Osteocyte (in vitro differentiated cells): ENCODE measurements around the gene ISG20. TPM values are rescaled to one million over a fixed set of nuclear protein-coding genes. Genes with fewer than 3 reads are reported as not detected.

ENCODE experiments used
- DNase-seq: peaks from one replicate; pipeline ENCODE4 v3.0.0; 2021; ENCODE audit warnings: mixed read lengths; ENCODE audit not compliant: unreplicated experiment; ENCODE audit errors: extremely low spot score
- H3K27ac Mint-ChIP-seq: one replicate; pipeline ENCODE4 v1.8.0; 2021; ENCODE audit warnings: mild to moderate bottlenecking, mixed read lengths; ENCODE audit not compliant: unreplicated experiment
- H3K27me3 Mint-ChIP-seq: one replicate; pipeline ENCODE4 v1.8.0; 2021; ENCODE audit warnings: mixed read lengths; ENCODE audit not compliant: unreplicated experiment
- H3K36me3 Mint-ChIP-seq: one replicate; pipeline ENCODE4 v1.8.0; 2021; ENCODE audit warnings: mixed read lengths; ENCODE audit not compliant: unreplicated experiment
- H3K4me1 Mint-ChIP-seq: one replicate; pipeline ENCODE4 v1.8.0; 2021; ENCODE audit warnings: mixed read lengths; ENCODE audit not compliant: unreplicated experiment
- H3K4me3 Mint-ChIP-seq: one replicate; pipeline ENCODE4 v1.8.0; 2021; ENCODE audit warnings: mild to moderate bottlenecking, moderate library complexity, mixed read lengths; ENCODE audit not compliant: unreplicated experiment
- H3K9me3 Mint-ChIP-seq: one replicate; pipeline ENCODE4 v1.8.0; 2021; ENCODE audit warnings: mixed read lengths; ENCODE audit not compliant: unreplicated experiment
- total RNA-seq: library from RNA; stranded (reverse); gene quantifications from 2 replicates; pipeline ENCODE4 v1.2.1, GENCODE V29; 2021
- TF ChIP-seq, protein P1 (sequence below): fragments of 200-600 bp; sonication (generic); IDR thresholded peaks from 2 replicates; pipeline ENCODE4 v1.5.0; 2021; ENCODE audit warnings: antibody characterized with exemption, mild to moderate bottlenecking, moderate library complexity

The ISG20 gene
- total RNA-seq, 1 donor from 2014 or later = 10.2 TPM

DNA sequence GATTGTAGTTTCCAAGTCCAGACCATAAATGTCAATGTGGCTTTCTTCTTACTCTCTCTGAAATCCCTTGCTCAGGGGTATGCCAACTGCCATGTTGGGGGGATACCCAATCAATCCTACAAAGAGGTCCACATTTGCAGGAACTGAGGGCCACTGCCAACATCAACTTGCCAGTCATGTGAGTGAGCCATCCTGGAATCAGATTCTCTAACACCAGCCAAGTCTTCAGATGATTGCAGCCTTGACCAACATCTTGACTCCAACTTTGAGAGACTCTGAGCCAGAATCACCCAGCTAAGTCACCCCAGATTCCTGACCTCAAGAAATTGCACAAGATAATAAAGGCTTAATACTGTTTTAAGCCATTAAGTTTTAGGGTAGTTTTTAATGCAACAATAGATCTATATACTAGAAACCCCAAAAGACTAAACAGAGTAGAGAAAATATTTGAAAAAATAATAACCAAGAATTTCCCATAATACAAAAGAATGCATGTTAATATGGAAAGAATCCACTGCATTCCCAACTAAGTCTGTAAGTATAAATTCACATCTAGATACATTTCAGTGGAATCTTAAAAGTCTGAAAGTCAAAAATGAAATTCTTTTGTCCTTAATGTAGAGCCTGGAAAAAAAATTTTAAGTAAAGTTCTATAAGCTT, 22.4 kb downstream of the ISG20 start:
- H3K27me3 Mint-ChIP-seq = no peaks in the 10 kb centered on the region
- H3K4me1 Mint-ChIP-seq = peaks cover 66% of the 10 kb centered on the region
- no peak overlapping the region for H3K4me3 Mint-ChIP-seq
- TF ChIP-seq, protein P1, sequence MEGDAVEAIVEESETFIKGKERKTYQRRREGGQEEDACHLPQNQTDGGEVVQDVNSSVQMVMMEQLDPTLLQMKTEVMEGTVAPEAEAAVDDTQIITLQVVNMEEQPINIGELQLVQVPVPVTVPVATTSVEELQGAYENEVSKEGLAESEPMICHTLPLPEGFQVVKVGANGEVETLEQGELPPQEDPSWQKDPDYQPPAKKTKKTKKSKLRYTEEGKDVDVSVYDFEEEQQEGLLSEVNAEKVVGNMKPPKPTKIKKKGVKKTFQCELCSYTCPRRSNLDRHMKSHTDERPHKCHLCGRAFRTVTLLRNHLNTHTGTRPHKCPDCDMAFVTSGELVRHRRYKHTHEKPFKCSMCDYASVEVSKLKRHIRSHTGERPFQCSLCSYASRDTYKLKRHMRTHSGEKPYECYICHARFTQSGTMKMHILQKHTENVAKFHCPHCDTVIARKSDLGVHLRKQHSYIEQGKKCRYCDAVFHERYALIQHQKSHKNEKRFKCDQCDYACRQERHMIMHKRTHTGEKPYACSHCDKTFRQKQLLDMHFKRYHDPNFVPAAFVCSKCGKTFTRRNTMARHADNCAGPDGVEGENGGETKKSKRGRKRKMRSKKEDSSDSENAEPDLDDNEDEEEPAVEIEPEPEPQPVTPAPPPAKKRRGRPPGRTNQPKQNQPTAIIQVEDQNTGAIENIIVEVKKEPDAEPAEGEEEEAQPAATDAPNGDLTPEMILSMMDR = no peak
- DNase-seq = no peak
- H3K9me3 Mint-ChIP-seq = peaks cover 5% of the 10 kb centered on the region
- peak overlapping the region; percentile 93 for H3K27ac Mint-ChIP-seq
- H3K36me3 Mint-ChIP-seq = no peaks in the 10 kb centered on the region

DNA sequence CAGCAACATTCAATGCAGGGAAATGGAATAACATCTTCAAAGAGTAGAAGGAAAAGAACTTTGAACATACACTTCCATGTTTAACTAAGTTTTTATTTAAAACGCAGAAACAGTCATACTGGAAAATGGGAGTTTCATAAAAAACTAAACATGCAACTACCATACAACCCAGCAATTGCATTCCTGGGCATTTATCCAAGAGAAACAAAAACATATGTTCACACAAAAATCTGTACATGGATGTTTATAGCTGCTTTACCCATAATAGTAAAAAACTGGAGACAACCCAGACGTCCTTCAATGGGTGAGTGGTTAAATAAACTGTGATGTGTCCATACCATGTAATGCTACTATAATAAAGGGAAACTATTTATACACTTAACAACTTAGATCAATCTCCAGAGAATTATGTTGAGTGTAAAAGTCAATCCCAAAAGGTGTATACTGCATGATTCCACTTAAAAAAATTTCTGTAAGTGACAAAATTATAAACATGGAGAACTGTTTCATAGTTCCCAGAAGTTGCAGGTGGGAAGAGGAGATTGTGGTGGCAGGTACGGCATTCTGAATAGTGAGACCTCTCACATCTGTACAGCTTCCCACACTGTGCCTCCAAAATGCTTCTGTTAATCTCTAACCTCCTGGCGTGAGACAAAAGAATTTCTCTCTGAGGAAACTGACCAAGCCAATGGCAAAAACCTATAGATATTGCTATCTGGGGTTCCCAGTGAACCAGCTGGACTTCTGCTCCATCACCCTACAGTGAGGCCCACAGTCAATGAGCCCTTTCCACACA, 23.1 kb downstream of the ISG20 start:
- Mint-ChIP-seq H3K27ac (peak overlapping the region; percentile 93), H3K4me1 (peaks cover 66% of the 10 kb centered on the region), H3K36me3 (peaks cover 1% of the 10 kb centered on the region), H3K9me3 (peaks cover 5% of the 10 kb centered on the region), H3K4me3 (no peak overlapping the region), H3K27me3 (no peaks in the 10 kb centered on the region)
- TF ChIP-seq, protein P1 = no peak
- no peak for DNase-seq

DNA sequence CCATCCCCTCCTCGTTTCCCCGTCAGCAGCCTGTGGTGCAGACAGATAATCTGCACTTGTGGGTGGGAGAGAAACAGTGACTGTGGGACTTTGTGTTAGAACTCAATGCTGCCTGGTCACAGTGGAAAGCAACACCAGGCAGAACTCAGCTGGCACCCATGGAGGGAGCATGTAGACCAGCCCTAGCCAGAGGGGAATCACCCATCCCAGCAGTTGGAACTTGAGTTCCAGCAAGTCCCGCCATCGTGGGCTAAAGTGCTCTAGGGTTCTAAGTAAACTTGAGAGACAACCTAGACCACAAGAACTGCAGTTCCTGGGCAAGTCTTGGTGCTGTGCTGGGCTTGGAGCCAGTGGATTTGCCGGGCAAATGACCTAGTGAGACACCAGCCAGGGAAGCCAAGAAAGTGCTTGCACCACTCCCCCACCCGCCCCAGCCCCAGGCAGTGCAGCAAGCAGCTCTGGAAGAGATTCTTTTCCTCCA, 24.4 kb downstream of the ISG20 start:
- peak; percentile 42 for DNase-seq
- Mint-ChIP-seq H3K36me3 (peaks cover 1% of the 10 kb centered on the region), H3K27ac (peak overlapping the region; percentile 93), H3K4me3 (no peak overlapping the region), H3K4me1 (peaks cover 59% of the 10 kb centered on the region), H3K9me3 (peaks cover 5% of the 10 kb centered on the region), H3K27me3 (no peaks in the 10 kb centered on the region)
- TF ChIP-seq, protein P1 = no peak

DNA sequence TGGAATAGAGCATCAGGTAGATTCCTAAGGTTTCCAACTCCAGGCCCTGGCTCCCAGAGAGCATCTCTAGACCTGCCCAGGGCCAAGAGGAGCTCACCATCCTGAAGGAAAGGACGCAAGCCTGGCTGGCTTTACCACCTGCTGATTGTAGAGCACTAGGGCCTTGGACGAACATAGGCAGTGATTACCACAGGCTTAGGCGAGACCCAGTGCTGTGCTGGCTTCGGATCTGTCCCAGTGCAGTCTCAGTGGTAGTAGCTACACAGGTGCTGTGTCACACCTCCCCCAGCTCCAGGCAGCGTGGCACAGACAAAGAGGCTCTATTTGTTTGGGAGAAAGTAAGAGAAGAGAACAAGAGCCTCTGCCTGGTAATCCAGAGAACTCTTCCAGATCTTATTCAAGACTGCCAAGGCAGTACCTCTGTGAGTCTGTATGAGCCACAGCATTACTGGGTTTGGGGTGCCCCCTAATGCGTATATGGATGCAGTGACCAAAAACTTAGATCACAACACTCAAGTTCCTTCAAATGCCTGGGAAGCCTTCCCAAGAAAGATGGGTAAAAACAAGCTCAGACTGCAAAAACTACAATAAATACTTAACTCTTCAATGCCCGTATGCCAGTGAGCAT, 25.4 kb downstream of the ISG20 start:
- DNase-seq = peak; percentile 63
- H3K36me3 Mint-ChIP-seq = peaks cover 1% of the 10 kb centered on the region
- no peak overlapping the region for H3K27ac Mint-ChIP-seq
- H3K27me3 Mint-ChIP-seq = peaks cover 5% of the 10 kb centered on the region
- TF ChIP-seq, protein P1 = peak; percentile 32
- H3K4me3 Mint-ChIP-seq = no peak overlapping the region
- peaks cover 10% of the 10 kb centered on the region for H3K9me3 Mint-ChIP-seq
- H3K4me1 Mint-ChIP-seq = peaks cover 49% of the 10 kb centered on the region

DNA sequence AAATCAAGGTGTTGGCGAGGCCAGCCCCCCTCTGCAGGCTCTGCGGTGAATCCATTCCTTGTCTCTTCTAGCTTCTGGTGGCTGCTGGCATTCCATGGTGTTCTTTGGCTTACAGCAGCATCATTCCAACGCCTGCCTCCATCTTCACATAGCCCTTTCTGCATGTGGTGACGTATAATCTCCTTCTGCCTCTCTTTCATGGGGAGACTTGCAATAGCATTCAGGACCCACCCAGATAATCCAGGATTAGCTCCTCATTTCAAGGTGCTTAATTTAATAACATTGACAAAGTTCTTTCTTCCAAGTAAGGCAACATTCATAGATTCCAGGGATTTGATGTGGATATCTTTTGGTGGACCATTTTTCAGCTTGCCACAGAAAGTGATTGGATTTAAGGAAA, 35.8 kb downstream of the ISG20 start:
- H3K9me3 Mint-ChIP-seq = peaks cover 13% of the 10 kb centered on the region
- H3K36me3 Mint-ChIP-seq = peaks cover 2% of the 10 kb centered on the region
- peaks cover 54% of the 10 kb centered on the region for H3K27me3 Mint-ChIP-seq
- DNase-seq = no peak
- TF ChIP-seq, protein P1 = no peak
- no peak overlapping the region for H3K27ac Mint-ChIP-seq
- H3K4me1 Mint-ChIP-seq = no peaks in the 10 kb centered on the region
- H3K4me3 Mint-ChIP-seq = no peak overlapping the region
